HEK293T (cell line): ENCODE results near the gene UMAD1.

Source experiments
- FOXA1 ChIP-seq: fragments of 450-650 bp; IDR thresholded peaks from 2 replicates; pipeline ENCODE4 v1.6.1; 2016; ENCODE audit warnings: mild to moderate bottlenecking
- FOXK2 ChIP-seq: fragments of 450-650 bp; IDR thresholded peaks from 2 replicates; pipeline ENCODE4 v1.6.1; 2016; ENCODE audit warnings: mild to moderate bottlenecking
- FOXM1 ChIP-seq: fragments of 450-650 bp; IDR thresholded peaks from 2 replicates; pipeline ENCODE4 v1.6.1; 2017; ENCODE audit warnings: mild to moderate bottlenecking, borderline replicate concordance
- HDGF ChIP-seq: fragments of 450-650 bp; IDR thresholded peaks from 2 replicates; pipeline ENCODE4 v1.6.1; 2017; ENCODE audit warnings: antibody characterized with exemption, borderline replicate concordance
- NFRKB ChIP-seq: fragments of 450-650 bp; IDR thresholded peaks from 2 replicates; pipeline ENCODE4 v1.6.1; 2016; ENCODE audit warnings: mild to moderate bottlenecking, moderate library complexity
- SP1 ChIP-seq: fragments of 450-650 bp; IDR thresholded peaks from 2 replicates; pipeline ENCODE4 v1.6.1; 2017
- SUZ12 ChIP-seq: fragments of 450-650 bp; IDR thresholded peaks from 2 replicates; pipeline ENCODE4 v1.6.1; 2016; ENCODE audit warnings: mild to moderate bottlenecking
- TARDBP ChIP-seq: fragments of 450-650 bp; IDR thresholded peaks from 2 replicates; pipeline ENCODE4 v1.6.1; 2016
- ZNF384 ChIP-seq: fragments of 450-650 bp; IDR thresholded peaks from 2 replicates; pipeline ENCODE4 v1.6.1; 2016

GRCh38 chr7:7687800-7688199, 47.2 kb downstream of the UMAD1 start:
- TF ChIP-seq NFRKB = no peak
- TF ChIP-seq SP1 = no peak
- TF ChIP-seq FOXK2 = no peak
- no peak for TF ChIP-seq ZNF384
- no peak for TF ChIP-seq HDGF
- TF ChIP-seq TARDBP = no peak
- no peak for TF ChIP-seq SUZ12
- no peak for TF ChIP-seq FOXM1
- no peak for TF ChIP-seq FOXA1
